Measurements from ENCODE around the gene SMCO3.

DNA sequence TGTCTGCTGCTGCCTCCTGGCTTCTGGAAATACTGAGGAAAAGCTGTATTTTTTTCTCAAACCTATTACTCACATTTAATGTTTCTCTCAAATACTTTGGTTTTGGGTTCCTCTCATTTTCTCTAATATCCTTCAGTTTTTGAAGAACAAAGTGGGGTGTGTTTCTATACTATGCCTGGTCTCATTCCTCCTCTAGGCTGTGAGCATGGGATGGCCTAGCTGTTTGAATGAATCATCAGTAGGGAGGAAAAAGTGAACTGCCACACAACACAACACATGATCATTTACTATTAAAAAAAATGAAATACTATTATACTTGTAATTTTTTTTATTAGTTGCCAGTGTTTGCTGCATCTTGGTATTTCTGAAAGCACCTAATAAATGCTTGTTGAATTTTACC lies 11.3 kb upstream of the SMCO3 start:
- TF ChIP-seq, protein P1, sequence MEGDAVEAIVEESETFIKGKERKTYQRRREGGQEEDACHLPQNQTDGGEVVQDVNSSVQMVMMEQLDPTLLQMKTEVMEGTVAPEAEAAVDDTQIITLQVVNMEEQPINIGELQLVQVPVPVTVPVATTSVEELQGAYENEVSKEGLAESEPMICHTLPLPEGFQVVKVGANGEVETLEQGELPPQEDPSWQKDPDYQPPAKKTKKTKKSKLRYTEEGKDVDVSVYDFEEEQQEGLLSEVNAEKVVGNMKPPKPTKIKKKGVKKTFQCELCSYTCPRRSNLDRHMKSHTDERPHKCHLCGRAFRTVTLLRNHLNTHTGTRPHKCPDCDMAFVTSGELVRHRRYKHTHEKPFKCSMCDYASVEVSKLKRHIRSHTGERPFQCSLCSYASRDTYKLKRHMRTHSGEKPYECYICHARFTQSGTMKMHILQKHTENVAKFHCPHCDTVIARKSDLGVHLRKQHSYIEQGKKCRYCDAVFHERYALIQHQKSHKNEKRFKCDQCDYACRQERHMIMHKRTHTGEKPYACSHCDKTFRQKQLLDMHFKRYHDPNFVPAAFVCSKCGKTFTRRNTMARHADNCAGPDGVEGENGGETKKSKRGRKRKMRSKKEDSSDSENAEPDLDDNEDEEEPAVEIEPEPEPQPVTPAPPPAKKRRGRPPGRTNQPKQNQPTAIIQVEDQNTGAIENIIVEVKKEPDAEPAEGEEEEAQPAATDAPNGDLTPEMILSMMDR (IDR thresholded peaks at IDR 0.05 in 2 of 3, conservative IDR thresholded peaks at IDR 0.05 in 1 of 3; ENCODE audit: borderline replicate concordance in 1 of 3, insufficient read depth in 1 of 3, low read depth in 2 of 3, low read length in 2 of 3) = no peak
- TF ChIP-seq POLR2A (IDR thresholded peaks at IDR 0.05; ENCODE audit: borderline replicate concordance, extremely low read depth, insufficient read depth, insufficient read length) (no peak), ATF3 (IDR thresholded peaks at IDR 0.05) (no peak), EZH2phosphoT487 (IDR thresholded peaks at IDR 0.05; ENCODE audit: borderline replicate concordance) (no peak), REST (IDR thresholded peaks at IDR 0.05; ENCODE audit: low read depth) (no peak), POLR2AphosphoS5 (IDR thresholded peaks at IDR 0.05; ENCODE audit: low read depth, low read length) (no peak), ZNF274 (IDR thresholded peaks at IDR 0.05; ENCODE audit: low read depth, low read length) (no peak), YY1 (IDR thresholded peaks at IDR 0.05; ENCODE audit: extremely low read depth, insufficient replicate concordance, low read depth, low read length) (no peak), SP1 (IDR thresholded peaks at IDR 0.05; ENCODE audit: low read depth) (no peak), EZH2 (IDR thresholded peaks at IDR 0.05) (no peak), ELF1 (IDR thresholded peaks at IDR 0.05; ENCODE audit: borderline replicate concordance, low read depth) (no peak)
